Stimulated activated CD8-positive, alpha-beta memory T cell treated with anti-CD3 and anti-CD28 coated beads, Interleukin-12 subunit alpha, Interleukin-12 subunit beta, amount 100 ng/mL, for 24 hours (primary cell): ENCODE measurements around the gene EVI5.
"Not testable (repeated sequence)": the region's sequence is repeated elsewhere in the genome, so short reads cannot be mapped to it uniquely, and the experiment has no call there.

ENCODE experiments used
- DNase-seq: peaks from one replicate; pipeline ENCODE4 v3.0.0-alpha.2; 2020; ENCODE audit errors: extremely low read depth

EVI5 gene

DNA sequence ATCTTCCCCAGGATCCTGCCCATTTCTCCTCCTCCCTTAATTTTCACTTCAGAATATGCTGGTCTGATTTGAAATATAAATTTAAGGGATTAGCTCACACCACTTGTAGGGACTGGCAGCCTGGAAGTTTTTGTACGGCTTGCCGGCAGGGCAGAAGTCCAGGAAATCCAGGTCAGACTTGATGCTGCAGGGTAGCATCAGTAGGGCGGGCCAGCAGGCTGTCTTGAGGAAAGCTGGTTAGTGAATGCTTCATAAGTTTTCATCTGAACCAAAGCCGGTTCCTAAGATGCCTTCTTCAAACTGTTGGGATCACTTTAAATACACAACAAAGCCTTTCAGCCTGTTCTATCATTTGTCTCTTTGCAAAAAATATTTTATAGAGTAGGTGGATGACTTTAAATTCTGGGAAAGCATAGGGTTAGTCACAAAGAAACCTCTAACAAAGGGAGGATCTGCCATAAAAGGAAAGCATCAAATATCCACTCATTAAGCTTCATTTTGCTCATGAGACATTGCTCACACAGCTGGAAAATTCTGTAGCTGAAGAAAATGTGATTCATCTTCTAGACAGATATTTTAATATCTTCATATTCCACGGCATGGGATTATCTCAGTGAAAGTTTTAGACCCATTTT, 207.5 kb downstream of the EVI5 start:
- no peak for DNase-seq

DNA sequence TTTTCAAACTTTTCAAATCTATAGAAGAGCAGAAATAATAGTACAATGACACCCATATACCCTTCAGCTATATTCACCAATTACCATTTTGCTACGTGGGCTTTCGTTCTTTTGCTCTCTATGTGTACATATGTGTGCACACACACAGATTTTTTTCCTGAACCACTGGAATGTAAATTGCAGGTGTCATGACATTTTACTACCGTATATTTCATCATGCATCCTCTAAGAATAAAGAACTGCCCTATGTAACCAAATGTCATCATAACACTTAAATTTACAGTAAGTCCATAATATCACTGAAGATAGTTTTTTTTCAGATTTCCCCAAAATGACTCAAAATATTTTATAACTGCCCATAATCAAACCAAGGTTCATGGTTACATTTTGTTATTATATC, 209.8 kb downstream of the EVI5 start:
- DNase-seq: no peak

DNA sequence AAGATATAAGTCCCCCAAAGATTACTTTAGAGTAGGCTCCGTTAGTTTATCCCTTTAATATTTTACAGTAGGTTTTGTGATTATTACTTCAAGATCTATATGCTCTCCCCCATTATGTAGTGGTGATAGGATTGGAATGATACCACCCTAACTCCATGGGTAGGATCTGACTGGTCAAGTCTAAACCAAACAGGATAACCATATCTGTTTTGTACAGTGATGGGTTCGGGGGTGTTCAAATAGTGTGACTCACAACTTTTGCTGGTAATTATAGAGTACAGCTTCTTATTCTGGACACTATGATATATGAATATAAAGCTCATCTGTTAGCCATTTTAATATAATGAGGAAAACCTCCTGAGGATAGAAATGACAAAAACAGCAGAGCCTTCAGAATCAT, 212.4 kb downstream of the EVI5 start:
- no peak for DNase-seq

DNA sequence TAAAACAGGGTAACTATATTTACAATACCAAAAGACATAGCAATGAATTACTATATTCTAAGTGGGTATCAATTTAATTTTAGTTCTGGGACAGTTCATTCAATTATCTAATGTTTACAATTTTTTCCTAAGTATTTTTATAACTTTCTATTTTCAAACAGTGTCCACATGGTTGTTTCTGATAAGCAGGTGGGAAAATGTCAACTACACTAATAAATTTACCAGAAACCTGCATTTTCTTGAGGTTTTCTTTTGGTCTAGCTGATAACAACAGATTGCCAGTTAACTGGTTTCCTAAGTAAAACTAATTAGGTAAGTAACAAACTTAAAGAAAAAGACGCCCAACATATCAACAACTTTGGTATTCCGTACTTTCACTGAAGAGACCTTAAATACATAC, 213.3 kb downstream of the EVI5 start:
- DNase-seq: no peak

DNA sequence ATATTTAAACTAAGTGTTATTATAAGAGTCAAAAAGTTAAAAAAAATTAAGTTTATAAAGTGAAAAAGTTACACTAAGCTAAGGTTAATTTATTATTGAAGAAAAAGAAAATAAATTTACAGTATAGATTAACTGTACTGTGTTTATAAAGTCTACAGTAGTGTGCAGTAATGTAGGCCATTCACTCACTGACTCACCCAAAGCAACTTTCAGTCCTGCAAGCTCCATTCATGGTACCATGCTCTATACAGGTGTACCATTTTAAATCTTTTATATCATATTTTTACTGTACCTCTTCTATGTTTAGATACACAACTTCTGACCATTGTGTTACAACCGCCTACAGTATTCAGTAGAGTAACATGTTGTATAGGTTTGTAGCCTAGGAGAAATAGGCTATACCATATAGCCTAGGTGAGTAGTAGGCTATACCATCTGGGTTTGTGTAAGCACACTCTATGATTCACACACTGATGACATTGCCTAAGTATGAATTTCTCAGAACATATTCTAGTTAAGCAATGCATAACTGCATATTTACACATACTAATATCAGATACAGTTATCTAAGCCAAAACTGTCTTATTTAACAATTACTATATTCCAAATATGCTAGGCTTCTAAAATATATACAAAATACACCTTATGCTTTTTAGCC, 217.6 kb downstream of the EVI5 start:
- no peak for DNase-seq

DNA sequence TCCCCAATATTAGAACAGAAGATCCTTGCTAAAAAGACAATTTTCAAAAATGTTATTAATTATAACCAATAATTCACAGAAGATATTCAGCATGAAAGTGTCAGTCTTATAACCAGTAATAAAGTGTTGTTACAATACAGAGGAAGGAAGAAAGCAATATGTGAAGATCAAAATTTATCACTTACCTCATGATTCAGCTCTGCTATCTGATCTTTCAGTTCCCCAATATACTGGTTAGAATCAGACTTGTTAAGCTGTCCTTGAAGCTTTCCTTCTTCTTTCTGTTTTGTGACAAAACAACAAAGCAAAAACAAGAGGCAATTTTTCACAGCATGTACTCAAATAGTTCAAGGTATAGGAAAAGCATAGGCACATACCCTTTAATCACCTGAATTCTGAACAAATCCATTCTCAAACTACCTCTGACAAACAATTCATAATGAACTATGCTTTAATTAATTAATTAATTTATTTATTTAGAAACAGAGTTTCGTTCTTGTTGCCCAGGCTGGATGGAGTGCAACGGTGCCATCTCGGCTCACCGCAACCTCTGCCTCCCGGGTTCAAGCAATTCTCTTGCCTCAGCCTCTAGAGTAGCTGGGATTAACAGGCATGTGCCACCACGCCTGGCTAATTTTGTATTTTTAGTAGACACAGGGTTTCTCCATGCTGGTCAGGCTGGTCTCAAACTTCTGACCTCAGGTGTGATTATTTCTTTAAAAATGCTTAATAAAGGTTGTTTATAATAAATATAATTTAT, 221.3 kb downstream of the EVI5 start:
- DNase-seq: no peak

DNA sequence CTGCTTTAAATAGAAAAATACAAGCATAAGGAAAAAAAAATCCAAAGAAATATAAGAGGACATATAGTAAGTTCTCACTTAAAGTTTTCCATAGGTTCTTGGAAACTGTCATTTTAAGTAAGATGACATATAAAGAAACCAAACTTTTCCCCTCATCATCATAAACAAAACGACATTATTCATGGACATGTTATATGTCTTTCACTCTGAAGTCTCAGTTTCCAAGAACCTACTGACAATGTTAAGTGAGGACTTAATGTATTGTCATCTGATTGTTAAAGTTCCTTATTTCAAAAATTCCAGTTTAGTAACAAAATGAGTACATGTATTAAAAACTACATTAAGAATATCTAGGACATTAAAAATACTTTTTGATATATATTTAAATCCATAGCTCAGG, 228.6 kb downstream of the EVI5 start:
- no peak for DNase-seq

DNA sequence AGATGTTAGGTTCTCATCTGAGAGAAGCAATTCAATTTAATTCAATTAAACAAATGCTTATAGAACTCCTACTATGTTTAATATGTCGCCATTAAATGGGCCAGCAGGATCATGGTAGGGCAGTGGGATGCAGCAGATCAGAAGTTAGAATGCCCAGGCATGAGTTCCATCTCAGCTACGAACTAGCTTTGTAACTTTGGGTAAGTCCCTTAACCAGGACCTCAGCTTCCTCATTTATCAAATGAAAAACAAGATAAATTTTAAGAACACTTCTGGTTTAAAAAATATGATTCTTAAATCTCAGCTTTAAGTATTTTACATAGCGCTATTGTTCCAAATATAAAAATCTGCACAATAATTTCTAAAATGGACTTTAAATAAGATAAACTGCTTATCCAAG, 230.7 kb downstream of the EVI5 start:
- no peak for DNase-seq

DNA sequence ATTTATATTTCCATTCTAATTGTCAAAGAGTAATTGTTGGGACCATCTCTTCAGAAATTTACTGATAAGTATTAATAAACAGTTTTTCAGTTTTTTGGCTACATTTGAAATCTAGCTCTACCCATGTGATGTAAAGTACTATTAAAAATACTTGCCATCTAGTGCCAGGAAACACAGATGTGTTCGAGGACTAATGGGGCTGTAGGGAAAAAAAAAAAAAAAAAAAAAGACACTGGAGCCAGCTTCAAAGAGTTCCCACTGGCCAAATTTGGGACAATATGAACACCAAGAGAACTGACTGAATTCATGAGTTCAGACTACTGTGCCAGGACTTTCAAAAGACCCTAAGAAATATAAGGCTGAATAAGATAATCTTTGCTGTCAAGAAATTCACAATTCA, 233.0 kb downstream of the EVI5 start:
- DNase-seq: no peak

DNA sequence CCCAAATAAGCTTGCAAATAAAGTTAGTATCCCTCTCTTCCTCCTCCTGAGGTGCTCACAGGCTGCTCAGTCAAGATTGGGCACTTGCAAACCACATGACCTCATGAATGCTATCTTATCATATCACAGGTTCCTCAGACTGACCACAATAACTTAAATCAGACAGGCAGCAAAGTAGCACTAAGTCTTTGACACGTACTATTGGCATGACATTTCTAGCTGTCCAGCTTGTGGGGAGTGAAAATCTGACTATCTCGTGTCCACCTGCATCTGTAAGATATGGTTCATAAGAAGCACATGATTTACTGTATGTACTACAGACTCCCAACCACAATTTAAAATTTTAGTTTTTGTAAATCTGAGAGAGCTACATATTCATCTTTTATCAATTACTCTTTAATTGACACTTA, 240.1 kb downstream of the EVI5 start:
- DNase-seq: no peak

DNA sequence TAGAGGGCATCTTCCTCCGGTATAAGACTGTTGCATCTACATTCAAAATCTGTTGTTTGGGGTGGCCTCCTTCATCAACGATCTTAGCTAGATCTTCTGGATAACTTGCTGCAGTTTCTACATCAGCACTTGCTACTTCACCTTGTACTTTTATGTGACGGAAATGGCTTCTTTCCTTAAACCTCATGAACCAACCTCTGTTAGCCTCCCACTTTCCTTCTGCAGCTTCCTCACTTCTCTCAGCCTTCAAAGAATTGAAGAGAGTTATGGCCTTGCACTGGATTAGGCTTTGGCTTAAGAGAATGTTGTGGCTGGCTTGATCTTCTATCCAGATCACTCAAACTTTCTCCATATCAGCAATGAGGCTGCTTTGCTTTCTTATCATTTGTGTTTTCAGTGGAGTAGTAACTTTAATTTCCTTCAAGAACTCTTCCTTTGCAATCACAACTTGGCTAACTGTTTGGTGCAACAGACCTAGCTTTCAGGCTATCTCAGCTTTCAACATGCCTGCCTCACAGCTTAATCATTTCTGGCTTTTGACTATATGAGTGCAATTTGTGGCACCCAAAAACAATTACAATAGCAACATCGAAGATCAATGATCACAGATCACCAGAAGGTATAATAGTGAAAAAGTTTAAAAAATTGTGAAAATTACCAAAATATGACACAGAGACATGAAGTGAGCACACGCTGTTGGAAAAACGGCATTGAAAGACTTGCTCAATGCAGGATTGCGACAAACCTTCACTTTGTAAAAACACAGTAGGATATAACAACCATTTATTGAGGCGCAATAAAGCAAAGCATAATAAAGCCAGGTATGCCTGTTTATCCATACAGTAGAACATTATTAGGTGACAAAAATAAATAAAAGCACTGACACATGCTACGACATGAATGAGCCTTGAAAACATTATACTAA, 241.5 kb downstream of the EVI5 start:
- no peak for DNase-seq

DNA sequence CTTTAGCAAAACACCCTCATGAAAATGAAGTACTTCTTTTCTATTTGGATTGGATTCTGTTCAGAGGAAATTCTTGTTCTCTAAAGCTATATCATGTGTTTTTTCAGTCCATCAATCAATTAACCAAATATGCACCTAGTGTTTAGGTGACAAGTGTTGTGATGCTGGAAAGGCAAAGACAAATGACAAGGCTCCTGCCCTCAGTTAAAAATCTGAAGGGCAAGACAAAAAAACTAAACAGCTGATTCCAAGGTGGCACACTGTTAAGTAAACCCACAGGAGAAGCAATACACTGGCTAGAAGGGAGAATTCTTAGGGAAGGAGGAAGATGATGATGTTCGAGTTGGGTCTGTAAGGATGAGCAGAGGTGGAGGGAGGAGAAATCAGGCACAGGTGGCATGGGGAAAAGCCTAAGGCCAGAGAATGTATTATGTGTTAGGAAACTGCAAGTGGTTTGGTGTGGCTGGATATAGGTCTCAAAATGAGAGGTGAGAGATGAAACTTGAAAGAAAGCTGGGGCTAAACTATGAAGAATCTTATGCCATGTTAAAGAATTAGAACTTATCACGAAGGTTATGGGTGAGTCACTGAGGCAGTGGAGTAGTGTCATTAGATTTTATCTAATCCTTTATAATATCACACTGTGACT, 246.4 kb downstream of the EVI5 start:
- DNase-seq: no peak

DNA sequence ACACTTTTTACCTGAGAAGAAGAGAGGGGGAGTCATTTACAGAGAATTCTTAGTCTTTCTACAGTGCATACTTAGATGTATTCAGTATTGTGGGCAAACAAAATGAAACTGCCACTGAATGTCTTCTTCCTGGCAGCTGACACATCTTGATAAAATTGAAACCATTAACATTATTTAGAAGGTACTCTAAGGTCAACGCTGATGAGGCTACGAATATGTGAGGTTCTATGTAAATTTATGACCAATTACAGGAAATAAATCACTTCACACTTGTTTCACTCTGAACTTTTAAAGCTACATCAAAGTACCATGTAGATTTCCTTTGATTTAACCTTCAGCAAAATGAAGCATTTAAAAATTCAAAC, 246.9 kb downstream of the EVI5 start:
- no peak for DNase-seq

DNA sequence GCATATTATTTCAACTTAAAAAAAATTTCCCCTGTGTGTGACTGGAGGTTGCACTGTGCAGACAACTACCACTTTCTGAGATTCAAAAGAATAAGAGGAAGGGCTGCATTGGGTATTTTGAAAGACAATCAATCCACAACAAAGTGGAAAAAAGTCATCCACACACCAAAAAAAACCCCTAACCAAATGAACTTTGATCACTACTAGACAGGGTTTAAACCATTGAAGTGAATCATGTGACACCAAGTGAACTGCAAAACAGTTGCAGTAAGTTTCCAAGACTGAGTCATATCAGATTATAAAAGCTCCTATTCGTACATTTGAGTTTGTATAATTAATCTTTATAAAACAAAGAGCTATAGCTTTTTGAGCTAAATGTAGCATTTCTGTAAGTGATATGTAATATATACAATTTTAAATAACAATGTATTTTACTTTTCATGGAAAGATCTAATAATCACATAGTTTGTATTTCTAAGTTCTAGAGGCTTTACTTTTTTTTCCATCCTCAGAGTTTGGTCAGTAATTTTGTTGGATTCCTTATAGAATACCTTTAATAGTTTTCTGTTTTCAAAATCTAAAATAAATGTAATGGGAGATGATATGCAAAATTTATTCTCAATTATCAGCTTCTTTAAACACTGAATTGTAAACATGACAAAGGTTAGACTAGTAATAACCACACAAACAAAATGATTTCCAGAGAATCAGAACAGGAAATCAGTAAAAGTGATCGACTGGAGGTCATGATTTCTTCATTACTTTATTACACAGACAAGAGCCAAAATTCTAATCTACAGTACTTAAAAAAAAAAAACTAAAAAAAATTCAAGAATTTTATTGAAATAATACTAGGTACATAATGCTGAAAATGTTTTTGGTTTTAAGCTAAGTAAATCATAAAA, 247.7 kb downstream of the EVI5 start:
- DNase-seq: no peak

DNA sequence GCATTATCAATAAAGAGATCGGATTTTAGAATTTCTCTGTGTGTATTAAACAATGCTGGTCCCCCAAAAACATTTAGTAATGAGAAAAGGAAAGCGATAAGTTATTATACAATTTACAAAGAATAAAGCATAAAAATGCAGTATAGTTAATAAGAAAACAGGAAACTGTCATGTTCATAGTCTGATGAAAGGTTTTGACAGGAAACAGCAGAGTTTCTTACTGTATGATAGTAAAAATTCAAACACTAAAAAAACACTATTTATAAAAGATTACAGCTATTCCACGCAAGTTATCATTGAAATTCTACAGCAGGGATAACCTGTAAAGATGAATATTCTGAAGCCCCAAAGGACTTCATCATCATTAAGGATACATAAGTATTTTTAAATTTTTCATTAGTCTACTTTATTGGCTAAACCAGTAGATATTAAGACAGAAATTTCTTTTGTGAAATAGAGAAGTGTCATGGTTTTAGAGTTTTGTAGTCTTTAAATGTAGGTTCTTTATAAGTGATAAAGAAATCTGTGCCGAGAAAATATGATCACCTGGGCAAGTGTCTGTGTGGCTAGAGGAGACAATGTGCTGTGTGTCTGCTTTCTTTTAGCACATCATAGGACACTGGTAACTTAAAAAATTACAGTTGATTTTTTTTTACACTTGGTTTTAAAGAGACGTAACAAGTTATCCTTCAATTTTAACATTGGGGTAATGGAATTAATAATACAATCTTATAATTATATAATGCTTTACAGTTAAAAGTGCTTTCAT, 248.5 kb downstream of the EVI5 start:
- DNase-seq: no peak

DNA sequence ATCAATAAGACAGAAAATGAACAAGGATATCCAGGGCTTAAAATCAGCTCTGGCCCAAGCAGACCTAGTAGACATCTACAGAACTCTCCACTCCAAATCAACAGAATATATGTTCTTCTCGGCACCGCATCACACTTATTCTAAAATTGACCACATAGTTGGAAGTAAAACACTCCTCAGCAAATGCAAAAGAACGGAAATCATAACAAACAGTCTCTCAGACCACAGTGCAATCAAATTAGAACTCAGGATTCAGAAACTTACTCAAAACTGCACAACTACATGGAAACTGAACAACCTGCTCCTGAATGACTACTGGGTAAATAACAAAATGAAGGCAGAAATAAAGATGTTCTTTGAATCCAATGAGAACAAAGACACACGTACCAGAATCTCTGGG, 252.5 kb downstream of the EVI5 start:
- DNase-seq: not testable (repeated sequence)

DNA sequence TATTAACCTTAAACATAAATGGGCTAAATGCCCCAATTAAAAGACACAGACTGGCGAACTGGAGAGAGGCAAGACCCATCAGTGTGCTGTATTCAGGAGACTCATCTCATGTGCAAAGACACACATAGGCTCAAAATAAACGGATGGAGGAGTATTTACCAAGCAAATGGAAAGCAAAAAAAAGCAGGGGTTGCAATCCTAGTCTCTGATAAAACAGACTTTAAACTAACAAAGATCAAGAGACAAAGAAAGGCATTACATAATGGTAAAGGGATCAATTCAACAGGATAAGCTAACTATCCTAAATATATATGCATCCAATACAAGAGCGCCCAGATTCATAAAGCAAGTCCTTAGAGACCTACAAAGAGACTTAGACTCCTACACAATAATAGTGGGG, 253.0 kb downstream of the EVI5 start:
- DNase-seq: not testable (repeated sequence)

DNA sequence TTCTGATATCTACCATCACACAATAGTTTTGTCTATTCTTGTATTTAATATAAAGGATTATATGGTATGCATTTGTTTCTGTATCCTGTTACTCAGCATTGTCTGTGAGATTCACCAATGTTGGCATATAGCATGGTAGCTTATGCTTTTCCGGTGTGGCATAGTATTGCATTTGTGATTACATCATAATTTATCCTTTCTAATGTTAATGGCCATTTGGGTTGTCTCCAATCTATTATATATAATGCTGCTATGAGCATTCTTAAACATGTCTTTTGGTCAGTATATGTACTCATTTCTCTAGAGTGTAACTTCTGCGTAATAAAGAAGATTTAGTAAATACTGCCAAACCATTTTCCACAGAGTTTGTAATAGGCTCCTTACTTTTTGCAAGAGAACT, 257.2 kb downstream of the EVI5 start:
- no peak for DNase-seq

DNA sequence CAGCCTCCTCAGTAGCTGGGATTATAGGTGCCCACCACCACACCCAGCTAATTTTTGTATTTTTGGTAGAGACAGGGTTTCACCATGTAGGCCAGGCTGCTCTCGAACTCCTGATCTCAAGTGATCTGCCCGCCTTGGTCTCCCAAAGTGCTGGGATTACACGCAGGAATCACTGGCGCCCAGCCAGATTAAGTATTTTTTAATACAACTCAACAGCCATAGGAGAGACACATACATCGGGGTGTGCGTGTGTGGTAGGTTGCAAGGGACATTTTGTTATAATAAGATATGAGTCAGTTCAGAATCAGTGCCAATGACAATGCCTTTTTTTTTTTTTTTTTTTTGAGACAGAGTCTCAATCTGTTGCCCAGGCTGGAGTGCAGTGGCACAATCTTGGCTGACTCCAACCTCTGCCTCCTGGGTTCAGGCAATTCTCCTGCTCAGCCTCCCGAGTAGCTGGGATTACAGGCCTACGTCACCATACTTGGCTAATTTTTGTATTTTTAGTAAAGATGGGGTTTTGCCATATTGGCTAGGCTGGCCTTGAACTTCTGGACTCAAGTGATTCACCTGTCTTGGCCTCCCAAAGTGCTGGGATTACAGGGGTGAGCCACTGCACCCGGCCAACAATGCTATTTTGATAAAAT, 259.8 kb downstream of the EVI5 start:
- not testable (repeated sequence) for DNase-seq
